Transverse colon (tissue), 4 donors: ENCODE data around the gene DACT2.
"Not testable (repeated sequence)": the region's sequence is repeated elsewhere in the genome, so short reads cannot be mapped to it uniquely, and the experiment has no call there.

Experiments
- CTCF ChIP-seq, 5 experiments: fragments of 200-600 bp in 3 of 5; fragments of 450-650 bp in 2 of 5; sonication (generic) in 3 of 5; IDR thresholded peaks; 1 replicate in 2 of 5; 2 replicates in 3 of 5; pipeline ENCODE4 v1.5.1; 2016 to 2017; ENCODE audit warnings: antibody characterized with exemption in 5 of 5, inconsistent platforms in 3 of 5, mild to moderate bottlenecking in 2 of 5, moderate library complexity in 1 of 5
- EP300 ChIP-seq: sonication (generic); formaldehyde crosslinking; IDR thresholded peaks from one replicate; pipeline ENCODE4 v1.6.1; 2017; ENCODE audit warnings: antibody characterized with exemption, low read depth
- POLR2A ChIP-seq: fragments of 450-650 bp; IDR thresholded peaks from one replicate; pipeline ENCODE4 v1.6.1; 2016; ENCODE audit warnings: antibody characterized with exemption, mild to moderate bottlenecking, moderate library complexity
- POLR2AphosphoS5 ChIP-seq, 3 donors: sonication (generic); formaldehyde crosslinking; IDR thresholded peaks; one replicate each; pipeline ENCODE4 v1.6.1; 2016; ENCODE audit warnings: antibody characterized with exemption in 3 of 3

GRCh38 chr6:168312125-168312507, 7.5 kb downstream of the DACT2 start:
- not testable (repeated sequence) for TF ChIP-seq CTCF (IDR thresholded peaks at IDR 0.05); POLR2A; POLR2AphosphoS5 (IDR thresholded peaks at IDR 0.05); EP300
